Measurements from ENCODE around the gene HEY2. TPM values are rescaled to one million over a fixed set of nuclear protein-coding genes. Genes with fewer than 3 reads are reported as not detected.

The HEY2 gene
- total and polyA plus RNA-seq, 2 of the 8 experiments (the other 6 are each of a cell fraction or from before 2014, with no cell fraction given), result 9.1 to 16.2 TPM

GRCh38 chr6:125759959-125760457 lies 10.6 kb downstream of the HEY2 start:
- H2AK5ac ChIP-seq (ENCODE audit: low read depth, low read length), result no peak overlapping the region
- no peaks in the 10 kb centered on the region; a peak in 1 of 7 replicates for H3K4me1 ChIP-seq (replicated peaks in 1 of 4; ENCODE audit: control insufficient read depth in 3 of 4, insufficient read depth in 4 of 4, low read length in 3 of 4)
- ChIA-PET POLR2A (ENCODE audit: partially characterized antibody) (interaction anchor here (1.1 to 1.9 kb wide), 7 partner anchors 9 to 451 kb away, joined by 3 to 10 read pairs (median 4); no protein-coding TSS in a partner anchor), CTCF (ENCODE audit: partially characterized antibody) (interaction anchor here (0.6 to 9.4 kb wide), 29 partner anchors 9 to 458 kb away, joined by 3 to 158 read pairs (median 4); partner anchors contain the start of genes HDDC2, HINT3, NCOA7 and TRMT11)
- H2AFZ ChIP-seq (ENCODE audit: low read length), result no peak overlapping the region
- no peaks in the 10 kb centered on the region for H3K79me1 ChIP-seq (ENCODE audit: low read depth, low read length)
- H3K4ac ChIP-seq (replicated peaks; ENCODE audit: insufficient read length, low read depth, low read length), result no peak overlapping the region
- H3K14ac ChIP-seq (ENCODE audit: insufficient read length), result no peak overlapping the region
- H3K36me3 ChIP-seq (ENCODE audit: control insufficient read depth in 2 of 4, insufficient read depth in 4 of 4, low read length in 3 of 4), result peaks cover 0 to 24% (median 8%) of the 10 kb centered on the region in 4 experiments; a peak in 3 of 8 replicates
- no peak overlapping the region for H3K27ac ChIP-seq (ENCODE audit: low read depth, low read length)
- H3K9me3 ChIP-seq (ENCODE audit: insufficient read depth in 2 of 2, low read depth in 1 of 2, low read length in 1 of 2), result no peaks in the 10 kb centered on the region
- H3K9ac ChIP-seq (replicated peaks in 1 of 4; ENCODE audit: extremely low read depth in 1 of 4, low read depth in 3 of 4, low read length in 3 of 4), result no peak overlapping the region
- H4K20me1 ChIP-seq (replicated peaks in 1 of 2; ENCODE audit: control insufficient read depth in 1 of 2, insufficient read depth in 2 of 2, low read length in 2 of 2), result peaks cover 0 to 3% of the 10 kb centered on the region in 2 experiments
- WGBS, 2 experiments (ENCODE audit: extremely low coverage in 1 of 2, insufficient coverage in 1 of 2, insufficient read length in 1 of 2, insufficient replicate concordance in 2 of 2, low coverage in 1 of 2, low lambda C conversion rate in 2 of 2, missing lambda C conversion rate in 1 of 2), result 91% methylated on average over 5 of the region's 5 CpGs; no CpG with 5 or more reads in 1 of the 2 experiments
- H2BK20ac ChIP-seq (ENCODE audit: low read length), result no peak overlapping the region
- no peak overlapping the region for H3K4me3 ChIP-seq (ENCODE audit: extremely low read depth in 1 of 4, insufficient read depth in 2 of 4, low read depth in 3 of 4, low read length in 4 of 4)
- H3K4me2 ChIP-seq (ENCODE audit: insufficient read depth in 1 of 2, low read depth in 2 of 2, low read length in 2 of 2), result no peak overlapping the region
- no peak overlapping the region for H2BK5ac ChIP-seq (ENCODE audit: low read depth, low read length)
- no peak overlapping the region for H3K18ac ChIP-seq (ENCODE audit: extremely low read depth, low read length)
- H2BK120ac ChIP-seq (replicated peaks; ENCODE audit: low read depth, low read length), result no peak overlapping the region
- no peak overlapping the region for H2BK15ac ChIP-seq (ENCODE audit: low read length)
- no peaks in the 10 kb centered on the region for H3K27me3 ChIP-seq (replicated peaks in 1 of 4; ENCODE audit: control insufficient read depth in 3 of 4, extremely low read depth in 1 of 4, insufficient read depth in 3 of 4, low read length in 3 of 4)
- no peak for FAIRE-seq
- H3K23me2 ChIP-seq (ENCODE audit: low read depth, low read length), result no peaks in the 10 kb centered on the region
- H3K56ac ChIP-seq (replicated peaks; ENCODE audit: insufficient read length, low read depth, low read length), result no peak overlapping the region
- H2BK12ac ChIP-seq (ENCODE audit: low read depth, low read length), result no peak overlapping the region
- no peak for DNase-seq (ENCODE audit: low read depth in 1 of 2, low spot score in 2 of 2)
- no peak overlapping the region for H4K8ac ChIP-seq (ENCODE audit: extremely low read depth, insufficient read depth, low read length)
- H4K5ac ChIP-seq (ENCODE audit: insufficient read length, low read depth, low read length), result no peak overlapping the region
- H3K23ac ChIP-seq (ENCODE audit: insufficient read length), result no peak overlapping the region
- no peak overlapping the region for H4K91ac ChIP-seq (replicated peaks; ENCODE audit: insufficient read length, low read length)
- H3K79me2 ChIP-seq (ENCODE audit: control insufficient read depth in 1 of 2, insufficient read depth in 2 of 2, low read length in 2 of 2), result no peaks in the 10 kb centered on the region
- TF ChIP-seq PHF8 (conservative IDR thresholded peaks at IDR 0.05; ENCODE audit: low read depth, low read length), result no peak
- no peak for TF ChIP-seq CBX8 (IDR thresholded peaks at IDR 0.05; ENCODE audit: borderline replicate concordance, low read depth, low read length)
- no peak for TF ChIP-seq EGR1 (IDR thresholded peaks at IDR 0.05; ENCODE audit: borderline replicate concordance, low read depth, low read length)
- no peak for TF ChIP-seq RNF2 (IDR thresholded peaks at IDR 0.05; ENCODE audit: borderline replicate concordance, low read depth, low read length, missing control alignments, poor library complexity, severe bottlenecking)
- no peak for TF ChIP-seq POLR2AphosphoS5 (IDR thresholded peaks at IDR 0.05; ENCODE audit: low read depth, low read length)
- no peak for TF ChIP-seq KDM4A (IDR thresholded peaks at IDR 0.05; ENCODE audit: low read depth, low read length, severe bottlenecking)
- no peak for TF ChIP-seq ZNF274 (IDR thresholded peaks at IDR 0.05; ENCODE audit: borderline replicate concordance, extremely low read depth, low read length)
- no peak for TF ChIP-seq SRF (IDR thresholded peaks at IDR 0.05; ENCODE audit: low read depth, low read length)
- TF ChIP-seq ASH2L (IDR thresholded peaks at IDR 0.05; ENCODE audit: low read length), result no peak
- no peak for TF ChIP-seq CHD2 (IDR thresholded peaks at IDR 0.05; ENCODE audit: low read length)
- TF ChIP-seq CBX5 (IDR thresholded peaks at IDR 0.05; ENCODE audit: low read depth, low read length), result no peak
- no peak for TF ChIP-seq RXRA (IDR thresholded peaks at IDR 0.05; ENCODE audit: insufficient read depth, low read depth, low read length)
- no peak for TF ChIP-seq JUND (IDR thresholded peaks at IDR 0.05; ENCODE audit: low read length)
- TF ChIP-seq SP2 (IDR thresholded peaks at IDR 0.05; ENCODE audit: low read length), result no peak

Data from H1 (cell line).